Measurements from ENCODE around the gene STEAP1B.

STEAP1B gene

GRCh38 chr7:22442882-22443369 is 57.1 kb downstream of the STEAP1B start:
- Histone ChIP-seq H4K20me1 (ENCODE audit: insufficient read depth, low read length, poor library complexity, severe bottlenecking) (no peaks in the 10 kb centered on the region), H3K9me3 (ENCODE audit: insufficient read depth, low read depth, low read length) (no peaks in the 10 kb centered on the region), H3K9ac (ENCODE audit: low read depth, low read length, poor library complexity, severe bottlenecking) (no peak overlapping the region), H3K27me3 (ENCODE audit: insufficient read depth, low read length, poor library complexity, severe bottlenecking) (peaks cover 6% of the 10 kb centered on the region), H3K4me1 (ENCODE audit: insufficient read depth, low read length, poor library complexity, severe bottlenecking) (peaks cover 34% of the 10 kb centered on the region), H3K36me3 (ENCODE audit: insufficient read depth, low read length) (no peaks in the 10 kb centered on the region), H3K9me2 (replicated peaks; ENCODE audit: low read depth, low read length) (no peaks in the 10 kb centered on the region), H3F3A (ENCODE audit: low read depth) (no peaks in the 10 kb centered on the region), H3K4me2 (ENCODE audit: low read depth, low read length, poor library complexity, severe bottlenecking) (peak overlapping the region; percentile 55), H3K4me3 (ENCODE audit: low read length, poor library complexity, severe bottlenecking) (peak overlapping the region; percentile 11), H3K79me2 (ENCODE audit: insufficient read depth, low read length) (no peaks in the 10 kb centered on the region), H2AFZ (ENCODE audit: low read length) (no peak overlapping the region)
- TF ChIP-seq CTCF (conservative IDR thresholded peaks at IDR 0.05; ENCODE audit: low read length), result no peak
- TF ChIP-seq EZH2phosphoT487 (IDR thresholded peaks at IDR 0.05; ENCODE audit: borderline replicate concordance), result no peak

GRCh38 chr7:22442187-22442881 is 57.7 kb downstream of the STEAP1B start:
- H3K79me2 ChIP-seq (ENCODE audit: insufficient read depth, low read length), result no peaks in the 10 kb centered on the region
- H4K20me1 ChIP-seq (ENCODE audit: insufficient read depth, low read length, poor library complexity, severe bottlenecking), result no peaks in the 10 kb centered on the region

GRCh38 chr7:22441157-22441556 is 58.8 kb downstream of the STEAP1B start:
- Histone ChIP-seq H3K4me2 (ENCODE audit: low read depth, low read length, poor library complexity, severe bottlenecking) (no peak overlapping the region), H3K4me1 (ENCODE audit: insufficient read depth, low read length, poor library complexity, severe bottlenecking) (peaks cover 34% of the 10 kb centered on the region)

More at GRCh38 chr7:22442187-22442881, 57.7 kb downstream of the STEAP1B start:
- Histone ChIP-seq H3K4me2 (ENCODE audit: low read depth, low read length, poor library complexity, severe bottlenecking) (peak overlapping the region; percentile 55), H2AFZ (ENCODE audit: low read length) (no peak overlapping the region), H3F3A (ENCODE audit: low read depth) (no peaks in the 10 kb centered on the region), H3K9me3 (ENCODE audit: insufficient read depth, low read depth, low read length) (no peaks in the 10 kb centered on the region), H3K9ac (ENCODE audit: low read depth, low read length, poor library complexity, severe bottlenecking) (no peak overlapping the region), H3K4me3 (ENCODE audit: low read length, poor library complexity, severe bottlenecking) (no peak overlapping the region), H3K27me3 (ENCODE audit: insufficient read depth, low read length, poor library complexity, severe bottlenecking) (peaks cover 6% of the 10 kb centered on the region), H3K4me1 (ENCODE audit: insufficient read depth, low read length, poor library complexity, severe bottlenecking) (peaks cover 34% of the 10 kb centered on the region), H3K9me2 (replicated peaks; ENCODE audit: low read depth, low read length) (no peaks in the 10 kb centered on the region), H3K36me3 (ENCODE audit: insufficient read depth, low read length) (no peaks in the 10 kb centered on the region)
- TF ChIP-seq EZH2phosphoT487 (IDR thresholded peaks at IDR 0.05; ENCODE audit: borderline replicate concordance) (no peak), CTCF (conservative IDR thresholded peaks at IDR 0.05; ENCODE audit: low read length) (no peak)

More at GRCh38 chr7:22441157-22441556, 58.8 kb downstream of the STEAP1B start:
- Histone ChIP-seq H3K4me3 (ENCODE audit: low read length, poor library complexity, severe bottlenecking) (no peak overlapping the region), H3K9ac (ENCODE audit: low read depth, low read length, poor library complexity, severe bottlenecking) (no peak overlapping the region), H3K36me3 (ENCODE audit: insufficient read depth, low read length) (no peaks in the 10 kb centered on the region), H4K20me1 (ENCODE audit: insufficient read depth, low read length, poor library complexity, severe bottlenecking) (no peaks in the 10 kb centered on the region), H3F3A (ENCODE audit: low read depth) (no peaks in the 10 kb centered on the region), H3K9me3 (ENCODE audit: insufficient read depth, low read depth, low read length) (no peaks in the 10 kb centered on the region), H3K27me3 (ENCODE audit: insufficient read depth, low read length, poor library complexity, severe bottlenecking) (peaks cover 6% of the 10 kb centered on the region), H2AFZ (ENCODE audit: low read length) (no peak overlapping the region), H3K79me2 (ENCODE audit: insufficient read depth, low read length) (no peaks in the 10 kb centered on the region), H3K9me2 (replicated peaks; ENCODE audit: low read depth, low read length) (no peaks in the 10 kb centered on the region)
- TF ChIP-seq EZH2phosphoT487 (IDR thresholded peaks at IDR 0.05; ENCODE audit: borderline replicate concordance), result no peak
- TF ChIP-seq CTCF (conservative IDR thresholded peaks at IDR 0.05; ENCODE audit: low read length), result no peak
